Adrenal gland (tissue), 12 donors: Measurements from ENCODE around the gene ANKMY1. TPM values are rescaled to one million over a fixed set of nuclear protein-coding genes. Genes with fewer than 3 reads are reported as not detected.

Experiments used
- DNase-seq, 7 donors: peaks; one replicate each; pipeline ENCODE4 v3.0.0-alpha.2; 2019 to 2020
- H3K27ac ChIP-seq, 5 donors: fragments of 200-600 bp; sonication (generic) in 4 of 5; 1 replicate in 3 of 5; 2 replicates in 2 of 5; pipeline versions ENCODE4 v1.5.1 to v1.8.0; 2016 to 2020; ENCODE audit warnings: mild to moderate bottlenecking in 1 of 5
- H3K27me3 ChIP-seq: fragments of 200-600 bp; 2 replicates; pipeline ENCODE4 v1.8.0; 2021
- H3K36me3 ChIP-seq, 2 donors: fragments of 200-600 bp; replicated peaks in 1 of 2; 1 replicate in 1 of 2; 2 replicates in 1 of 2; pipeline versions ENCODE4 v1.5.1 to v1.8.0; 2018 to 2022
- H3K4me1 ChIP-seq, 2 donors: fragments of 200-600 bp; replicated peaks in 1 of 2; 1 replicate in 1 of 2; 2 replicates in 1 of 2; pipeline versions ENCODE4 v1.5.1 to v1.8.0; 2018 to 2021
- H3K4me3 ChIP-seq, 4 donors: fragments of 200-600 bp; sonication (generic) in 3 of 4; one replicate each; pipeline ENCODE4 v1.5.1; 2016 to 2018
- H3K9me3 ChIP-seq, 3 donors: fragments of 200-600 bp; sonication (generic) in 1 of 3; replicated peaks in 1 of 3; 1 replicate in 2 of 3; 2 replicates in 1 of 3; pipeline versions ENCODE4 v1.5.1 to v1.8.0; 2016 to 2021
- POLR2A ChIP-seq, 2 donors: fragments of 450-650 bp; IDR thresholded peaks; one replicate each; pipeline ENCODE4 v1.6.1; 2017; ENCODE audit warnings: antibody characterized with exemption in 2 of 2, mild to moderate bottlenecking in 2 of 2, moderate library complexity in 1 of 2
- WGBS, 4 donors: extraction: QIAGEN DNeasy Blood & Tissue Kit in 2 of 4; methylation state at CpG; one replicate each; pipeline versions ENCODE4 v1.1.5 to v1.1.7; 2013 to 2017; 5-methylcytosine and 5-hydroxymethylcytosine counted together
- intact Hi-C, 2 donors: fragments of 100-400 bp; cut with DNase I; formaldehyde crosslinking; loops; one replicate each; pipeline versions ENCODE4 v1.14.1 to v1.15.0; 2022 to 2023
- polyA plus RNA-seq, 3 donors: library from polyadenylated mRNA; stranded (reverse); fragments of 200-250 nt in 2 of 3; fragments of 350-450 nt in 1 of 3; fragmentation: Illumina TruSeq in 1 of 3; extraction: RNeasy Lipid Tissue Mini Kit (QIAGEN cat#74804) in 1 of 3; gene quantifications; one replicate each; pipeline ENCODE4 v1.2.3, GENCODE V29; 2013 to 2014
- total RNA-seq, 9 donors: library from RNA; depleted of rRNA in 4 of 9; stranded (reverse); fragments of >200 nt in 4 of 9; fragments of 120-200 nt in 1 of 9; fragmentation: NEBNext Ultra II Directional in 1 of 9; extraction: Animal tissue kit (Norgen Biotek cat#: 25700) in 1 of 9; gene quantifications; one replicate each; pipeline versions ENCODE4 v1.1.0 to v1.2.4, GENCODE V29; 2013 to 2023
- TF ChIP-seq, protein P1 (sequence below), 6 experiments: fragments of 450-650 bp in 4 of 6; fragments of 200-600 bp in 2 of 6; sonication (generic) in 1 of 6; IDR thresholded peaks; 1 replicate in 5 of 6; 2 replicates in 1 of 6; pipeline versions ENCODE4 v1.5.1 to v1.8.0; 2016 to 2021; ENCODE audit warnings: antibody characterized with exemption in 6 of 6, mild to moderate bottlenecking in 2 of 6, moderate library complexity in 1 of 6
- donor health status: healthy with polysubstance abuse.
- donor health status: Bipolar disorder and iron deficiency.
- donor health status: DM: yes; HTN: yes; CAD: no.
- donor health status: DM: no; HTN: no; CAD: no.
- donor health status: DM: no; HTN: no; CAD: no.
- donor health status: DM: yes; HTN: yes; CAD: no.

The ANKMY1 gene
- total and polyA plus RNA-seq, 12 donors: 7.2 to 31.7 (median 12.0) TPM

GRCh38 chr2:240468303-240469238 is 89.2 kb downstream of the ANKMY1 start:
- 70 to 82% (median 81%) methylated on average over 2 to 20 of the region's 20 CpGs for WGBS, 4 donors

DNA sequence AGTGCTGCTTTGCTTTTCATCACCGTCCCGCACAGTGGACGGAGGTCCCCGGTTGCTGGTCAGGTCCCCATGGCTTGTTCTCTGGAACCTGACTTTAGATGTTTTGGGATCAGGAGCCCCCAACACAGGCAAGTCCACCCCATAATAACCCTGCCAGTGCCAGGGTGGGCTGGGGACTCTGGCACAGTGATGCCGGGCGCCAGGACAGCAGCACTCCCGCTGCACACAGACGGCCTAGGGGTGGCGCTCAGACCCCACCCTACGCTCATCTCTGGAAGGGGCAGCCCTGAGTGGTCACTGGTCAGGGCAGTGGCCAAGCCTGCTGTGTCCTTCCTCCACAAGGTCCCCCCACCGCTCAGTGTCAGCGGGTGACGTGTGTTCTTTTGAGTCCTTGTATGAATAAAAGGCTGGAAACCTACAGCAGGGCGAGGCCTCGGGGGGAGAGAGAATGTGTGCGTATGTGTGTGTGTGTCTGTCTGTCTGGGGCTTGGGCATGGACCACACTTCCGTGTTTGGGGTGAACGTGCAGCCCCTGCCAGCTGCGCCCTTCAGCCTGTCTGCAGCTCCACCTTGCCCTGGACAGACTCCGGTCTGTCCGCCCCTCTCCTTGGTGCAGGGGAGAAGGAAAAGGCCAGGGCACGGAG is 90.0 kb downstream of the ANKMY1 start:
- H3K4me3 ChIP-seq: no peak overlapping the region
- H3K4me1 ChIP-seq: peaks cover 6 to 20% of the 10 kb centered on the region in 2 donors
- no peaks in the 10 kb centered on the region for H3K27me3 ChIP-seq
- intact Hi-C loops: no loop called here
- peak overlapping the region in 2 of 5 donors; percentile 26 to 35 for H3K27ac ChIP-seq
- WGBS, 4 donors: 58 to 70% (median 63%) methylated on average over 16 to 22 of the region's 22 CpGs
- peak; percentile 42 to 86 (median 76) for DNase-seq
- H3K9me3 ChIP-seq: no peaks in the 10 kb centered on the region
- H3K36me3 ChIP-seq: peaks cover 0 to 22% of the 10 kb centered on the region in 2 donors
- no peak for TF ChIP-seq POLR2A (IDR thresholded peaks at IDR 0.05)
- TF ChIP-seq, protein P1, sequence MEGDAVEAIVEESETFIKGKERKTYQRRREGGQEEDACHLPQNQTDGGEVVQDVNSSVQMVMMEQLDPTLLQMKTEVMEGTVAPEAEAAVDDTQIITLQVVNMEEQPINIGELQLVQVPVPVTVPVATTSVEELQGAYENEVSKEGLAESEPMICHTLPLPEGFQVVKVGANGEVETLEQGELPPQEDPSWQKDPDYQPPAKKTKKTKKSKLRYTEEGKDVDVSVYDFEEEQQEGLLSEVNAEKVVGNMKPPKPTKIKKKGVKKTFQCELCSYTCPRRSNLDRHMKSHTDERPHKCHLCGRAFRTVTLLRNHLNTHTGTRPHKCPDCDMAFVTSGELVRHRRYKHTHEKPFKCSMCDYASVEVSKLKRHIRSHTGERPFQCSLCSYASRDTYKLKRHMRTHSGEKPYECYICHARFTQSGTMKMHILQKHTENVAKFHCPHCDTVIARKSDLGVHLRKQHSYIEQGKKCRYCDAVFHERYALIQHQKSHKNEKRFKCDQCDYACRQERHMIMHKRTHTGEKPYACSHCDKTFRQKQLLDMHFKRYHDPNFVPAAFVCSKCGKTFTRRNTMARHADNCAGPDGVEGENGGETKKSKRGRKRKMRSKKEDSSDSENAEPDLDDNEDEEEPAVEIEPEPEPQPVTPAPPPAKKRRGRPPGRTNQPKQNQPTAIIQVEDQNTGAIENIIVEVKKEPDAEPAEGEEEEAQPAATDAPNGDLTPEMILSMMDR (IDR thresholded peaks at IDR 0.05): peak in 2 of 6 experiments; percentile 5 to 7

More at GRCh38 chr2:240468303-240469238, 89.2 kb downstream of the ANKMY1 start:
- peak in 6 of 7 donors; percentile 13 to 58 (median 22) for DNase-seq
- intact Hi-C loops: no loop called here
- Histone ChIP-seq H3K27me3 (no peaks in the 10 kb centered on the region), H3K36me3 (peaks cover 0 to 17% of the 10 kb centered on the region in 2 donors), H3K4me1 (peaks cover 6 to 20% of the 10 kb centered on the region in 2 donors), H3K4me3 (no peak overlapping the region), H3K9me3 (no peaks in the 10 kb centered on the region), H3K27ac (no peak overlapping the region)
- no peak for TF ChIP-seq POLR2A (IDR thresholded peaks at IDR 0.05)
- TF ChIP-seq, protein P1 (IDR thresholded peaks at IDR 0.05): no peak

DNA sequence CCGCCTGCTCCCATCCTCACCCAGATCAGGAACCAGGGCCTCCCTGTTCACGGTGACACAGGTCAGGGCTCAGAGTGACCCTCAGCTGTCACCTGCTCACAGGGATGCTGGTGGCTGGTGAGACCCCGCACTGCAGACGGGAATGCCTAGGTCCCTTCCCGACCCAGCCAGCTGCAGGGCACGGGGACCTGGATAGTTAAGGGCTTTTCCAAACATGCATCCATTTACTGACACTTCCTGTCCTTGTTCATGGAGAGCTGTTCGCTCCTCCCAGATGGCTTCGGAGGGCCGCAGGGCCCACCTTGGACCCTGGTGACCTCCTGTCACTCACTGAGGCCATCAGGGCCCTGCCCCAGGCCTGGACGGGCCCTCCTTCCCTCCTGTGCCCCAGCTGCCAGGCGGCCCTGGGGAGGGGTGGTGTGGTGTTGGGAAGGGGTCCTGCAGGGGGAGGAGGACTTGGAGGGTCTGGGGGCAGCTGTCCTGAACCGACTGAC is 90.6 kb downstream of the ANKMY1 start:
- WGBS, 4 donors: 45 to 74% (median 69%) methylated on average over 10 to 12 of the region's 12 CpGs
- peaks cover 0 to 28% of the 10 kb centered on the region in 2 donors for H3K36me3 ChIP-seq
- intact Hi-C loops: no loop called here
- no peaks in the 10 kb centered on the region for H3K9me3 ChIP-seq
- no peak overlapping the region for H3K4me3 ChIP-seq
- H3K4me1 ChIP-seq: peaks cover 6 to 20% of the 10 kb centered on the region in 2 donors
- no peaks in the 10 kb centered on the region for H3K27me3 ChIP-seq
- no peak for TF ChIP-seq POLR2A (IDR thresholded peaks at IDR 0.05)
- TF ChIP-seq, protein P1 (IDR thresholded peaks at IDR 0.05): peak in 1 of 6 experiments; percentile 6
- peak overlapping the region in 2 of 5 donors; percentile 26 to 35 for H3K27ac ChIP-seq
- DNase-seq: peak in 6 of 7 donors; percentile 13 to 54 (median 17)
